Endodermal cell (in vitro differentiated cells): ENCODE measurements around the gene TMPRSS11A. TPM values are rescaled to one million over a fixed set of nuclear protein-coding genes. Genes with fewer than 3 reads are reported as not detected.

Experiments
- DNase-seq: peaks from one replicate; pipeline ENCODE4 v3.0.0-alpha.2; 2017
- H3K27ac ChIP-seq: 2 replicates; pipeline ENCODE4 v1.5.1; 2013; ENCODE audit warnings: mild to moderate bottlenecking, low read depth, low read length, moderate library complexity
- H3K27me3 ChIP-seq: 2 replicates; pipeline ENCODE4 v1.6.1; 2013; ENCODE audit warnings: mild to moderate bottlenecking, low read length, moderate library complexity; ENCODE audit not compliant: insufficient read depth, control insufficient read depth, poor library complexity, severe bottlenecking
- H3K36me3 ChIP-seq: 2 replicates; pipeline ENCODE4 v1.7.0; 2013; ENCODE audit warnings: mild to moderate bottlenecking, low read length, moderate library complexity; ENCODE audit not compliant: control insufficient read depth, insufficient read depth
- H3K4me1 ChIP-seq: one replicate; pipeline ENCODE4 v1.7.0; 2013; ENCODE audit warnings: low read length; ENCODE audit not compliant: control insufficient read depth, insufficient read depth
- H3K4me3 ChIP-seq: 2 replicates; pipeline ENCODE4 v1.5.1; 2013; ENCODE audit warnings: mild to moderate bottlenecking, low read length, moderate library complexity
- H3K9ac ChIP-seq: 2 replicates; pipeline ENCODE4 v1.6.1; 2013; ENCODE audit warnings: mild to moderate bottlenecking, low read length, moderate library complexity; ENCODE audit not compliant: poor library complexity, severe bottlenecking; ENCODE audit errors: extremely low read depth
- H3K9me3 ChIP-seq: 2 replicates; pipeline ENCODE4 v1.6.1; 2013; ENCODE audit warnings: mild to moderate bottlenecking, low read length, moderate library complexity; ENCODE audit not compliant: control insufficient read depth
- H3K27ac Mint-ChIP-seq: 2 replicates; pipeline ENCODE4 v1.8.0; 2020; ENCODE audit warnings: mixed read lengths
- H3K27me3 Mint-ChIP-seq: 2 replicates; pipeline ENCODE4 v1.8.0; 2021; ENCODE audit warnings: mild to moderate bottlenecking, mixed read lengths; ENCODE audit not compliant: insufficient read depth
- H3K36me3 Mint-ChIP-seq: 2 replicates; pipeline ENCODE4 v1.8.0; 2020; ENCODE audit warnings: low read depth, mixed read lengths
- H3K4me1 Mint-ChIP-seq: 2 replicates; pipeline ENCODE4 v1.8.0; 2020; ENCODE audit warnings: mixed read lengths
- H3K4me3 Mint-ChIP-seq: 2 replicates; pipeline ENCODE4 v1.8.0; 2020; ENCODE audit warnings: mild to moderate bottlenecking, moderate library complexity, mixed read lengths
- H3K9me3 Mint-ChIP-seq: 2 replicates; pipeline ENCODE4 v1.8.0; 2020; ENCODE audit warnings: mild to moderate bottlenecking, mixed read lengths
- WGBS, 2 experiments: methylation state at CpG; one replicate each; pipeline versions ENCODE4 v1.1.5 to v1.1.7; 2013; ENCODE audit warnings: missing lambda C conversion rate in 2 of 2, mixed read lengths in 1 of 2; ENCODE audit not compliant: insufficient coverage in 1 of 2, insufficient read length in 1 of 2; 5-methylcytosine and 5-hydroxymethylcytosine counted together
- total RNA-seq, 2 donors: library from RNA; stranded (reverse); fragmentation: NEBNext Ultra II Directional in 1 of 2; extraction: Animal tissue kit (Norgen Biotek cat#: 25700) in 1 of 2; gene quantifications; 2 replicates in 1 of 2; 3 replicates in 1 of 2; pipeline ENCODE4 v1.2.1, GENCODE V29; 2021
- TF ChIP-seq, protein P1 (sequence below): fragments of 200-600 bp; sonication (generic); conservative IDR thresholded peaks from 2 replicates; pipeline ENCODE4 v1.5.0; 2021; ENCODE audit warnings: antibody characterized with exemption, mild to moderate bottlenecking

The TMPRSS11A gene
- total RNA-seq, 2 donors from 2014 or later, result not detected

DNA sequence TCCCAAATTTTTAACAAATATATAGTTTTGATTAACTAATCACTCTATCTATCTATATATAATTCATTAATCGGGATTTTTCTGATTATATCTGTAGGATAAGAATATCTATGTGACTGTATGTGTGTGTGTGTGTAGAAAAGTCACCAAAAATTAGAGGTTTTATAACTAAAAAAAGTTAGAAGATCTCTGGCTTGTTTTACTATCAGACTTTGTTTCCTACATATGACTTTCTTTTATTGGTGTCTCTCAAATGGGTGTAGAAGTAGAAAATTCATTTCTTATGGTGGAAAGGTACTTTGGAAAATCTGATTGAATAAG lies 52.7 kb downstream of the TMPRSS11A start:
- no peak overlapping the region for H3K27ac Mint-ChIP-seq
- no peak for DNase-seq
- Histone ChIP-seq H3K27ac (no peak overlapping the region), H3K9me3 (no peaks in the 10 kb centered on the region), H3K27me3 (no peaks in the 10 kb centered on the region), H3K9ac (no peak overlapping the region), H3K4me3 (no peak overlapping the region), H3K4me1 (no peaks in the 10 kb centered on the region), H3K36me3 (no peaks in the 10 kb centered on the region)
- no peak overlapping the region for H3K4me3 Mint-ChIP-seq
- WGBS, 2 experiments, result no CpG with 5 or more reads among the region's 1 CpG
- H3K4me1 Mint-ChIP-seq, result peaks cover 3% of the 10 kb centered on the region
- H3K36me3 Mint-ChIP-seq, result no peaks in the 10 kb centered on the region
- TF ChIP-seq, protein P1, sequence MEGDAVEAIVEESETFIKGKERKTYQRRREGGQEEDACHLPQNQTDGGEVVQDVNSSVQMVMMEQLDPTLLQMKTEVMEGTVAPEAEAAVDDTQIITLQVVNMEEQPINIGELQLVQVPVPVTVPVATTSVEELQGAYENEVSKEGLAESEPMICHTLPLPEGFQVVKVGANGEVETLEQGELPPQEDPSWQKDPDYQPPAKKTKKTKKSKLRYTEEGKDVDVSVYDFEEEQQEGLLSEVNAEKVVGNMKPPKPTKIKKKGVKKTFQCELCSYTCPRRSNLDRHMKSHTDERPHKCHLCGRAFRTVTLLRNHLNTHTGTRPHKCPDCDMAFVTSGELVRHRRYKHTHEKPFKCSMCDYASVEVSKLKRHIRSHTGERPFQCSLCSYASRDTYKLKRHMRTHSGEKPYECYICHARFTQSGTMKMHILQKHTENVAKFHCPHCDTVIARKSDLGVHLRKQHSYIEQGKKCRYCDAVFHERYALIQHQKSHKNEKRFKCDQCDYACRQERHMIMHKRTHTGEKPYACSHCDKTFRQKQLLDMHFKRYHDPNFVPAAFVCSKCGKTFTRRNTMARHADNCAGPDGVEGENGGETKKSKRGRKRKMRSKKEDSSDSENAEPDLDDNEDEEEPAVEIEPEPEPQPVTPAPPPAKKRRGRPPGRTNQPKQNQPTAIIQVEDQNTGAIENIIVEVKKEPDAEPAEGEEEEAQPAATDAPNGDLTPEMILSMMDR, result no peak
- no peaks in the 10 kb centered on the region for H3K27me3 Mint-ChIP-seq
- no peaks in the 10 kb centered on the region for H3K9me3 Mint-ChIP-seq

GRCh38 chr4:67909905-67910584 lies 53.2 kb downstream of the TMPRSS11A start:
- no peak overlapping the region for H3K4me3 Mint-ChIP-seq
- Histone ChIP-seq H3K9me3 (no peaks in the 10 kb centered on the region), H3K4me3 (no peak overlapping the region), H3K9ac (no peak overlapping the region), H3K27ac (no peak overlapping the region), H3K27me3 (no peaks in the 10 kb centered on the region), H3K36me3 (no peaks in the 10 kb centered on the region), H3K4me1 (no peaks in the 10 kb centered on the region)
- H3K4me1 Mint-ChIP-seq, result peaks cover 3% of the 10 kb centered on the region
- H3K27ac Mint-ChIP-seq, result no peak overlapping the region
- H3K9me3 Mint-ChIP-seq, result no peaks in the 10 kb centered on the region
- H3K27me3 Mint-ChIP-seq, result no peaks in the 10 kb centered on the region
- no peak for DNase-seq
- TF ChIP-seq, protein P1, result peak; percentile 83
- WGBS, 2 experiments, result 36% methylated on average over 4 of the region's 6 CpGs; no CpG with 5 or more reads in 1 of the 2 experiments
- no peaks in the 10 kb centered on the region for H3K36me3 Mint-ChIP-seq

GRCh38 chr4:67907650-67908049 lies 55.6 kb downstream of the TMPRSS11A start:
- TF ChIP-seq, protein P1, result no peak
- Mint-ChIP-seq H3K27ac (no peak overlapping the region), H3K4me3 (no peak overlapping the region), H3K4me1 (peaks cover 3% of the 10 kb centered on the region), H3K27me3 (no peaks in the 10 kb centered on the region), H3K36me3 (no peaks in the 10 kb centered on the region), H3K9me3 (no peaks in the 10 kb centered on the region)
- Histone ChIP-seq H3K9ac (no peak overlapping the region), H3K36me3 (no peaks in the 10 kb centered on the region), H3K4me1 (no peaks in the 10 kb centered on the region), H3K4me3 (no peak overlapping the region), H3K27ac (no peak overlapping the region), H3K27me3 (no peaks in the 10 kb centered on the region), H3K9me3 (no peaks in the 10 kb centered on the region)
- 87% methylated on average over 4 of the region's 4 CpGs; no CpG with 5 or more reads in 1 of the 2 experiments for WGBS, 2 experiments
- no peak for DNase-seq
